ENCODE measurements around the gene STH. TPM values are rescaled to one million over a fixed set of nuclear protein-coding genes. Genes with fewer than 3 reads are reported as not detected.

STH gene
- total and polyA plus RNA-seq, 2 donors from 2014 or later: not detected

DNA sequence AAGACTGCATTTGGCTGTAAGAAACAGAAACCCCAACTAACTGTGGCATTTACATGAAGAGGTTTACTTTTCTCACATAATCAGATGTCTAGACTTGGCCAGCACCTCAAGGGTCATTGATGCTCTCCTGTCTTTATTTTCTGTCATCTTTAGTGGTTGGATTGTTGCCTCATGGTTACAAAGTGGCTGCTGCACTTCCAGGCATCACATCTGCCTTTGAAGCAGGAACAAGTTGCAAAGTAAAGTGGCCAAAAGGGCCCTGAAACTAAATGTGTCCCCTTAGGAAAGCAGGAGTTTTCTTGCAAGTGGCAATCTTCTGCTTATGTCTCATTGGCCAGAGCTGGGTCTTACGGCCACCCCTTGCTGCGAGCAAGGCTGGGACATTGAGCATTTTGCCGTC is 26.5 kb upstream of the STH start:
- FAIRE-seq (no peak), DNase-seq (peak in 1 of 5 donors; percentile 7)
- H3K9ac ChIP-seq (ENCODE audit: low read length in 3 of 3): no peak overlapping the region
- no peaks in the 10 kb centered on the region for H3K27me3 ChIP-seq (ENCODE audit: control insufficient read depth, insufficient read depth, low read length)
- H3K27ac ChIP-seq (ENCODE audit: low read depth in 2 of 2, low read length in 2 of 2): no peak overlapping the region
- TF ChIP-seq, protein P1, sequence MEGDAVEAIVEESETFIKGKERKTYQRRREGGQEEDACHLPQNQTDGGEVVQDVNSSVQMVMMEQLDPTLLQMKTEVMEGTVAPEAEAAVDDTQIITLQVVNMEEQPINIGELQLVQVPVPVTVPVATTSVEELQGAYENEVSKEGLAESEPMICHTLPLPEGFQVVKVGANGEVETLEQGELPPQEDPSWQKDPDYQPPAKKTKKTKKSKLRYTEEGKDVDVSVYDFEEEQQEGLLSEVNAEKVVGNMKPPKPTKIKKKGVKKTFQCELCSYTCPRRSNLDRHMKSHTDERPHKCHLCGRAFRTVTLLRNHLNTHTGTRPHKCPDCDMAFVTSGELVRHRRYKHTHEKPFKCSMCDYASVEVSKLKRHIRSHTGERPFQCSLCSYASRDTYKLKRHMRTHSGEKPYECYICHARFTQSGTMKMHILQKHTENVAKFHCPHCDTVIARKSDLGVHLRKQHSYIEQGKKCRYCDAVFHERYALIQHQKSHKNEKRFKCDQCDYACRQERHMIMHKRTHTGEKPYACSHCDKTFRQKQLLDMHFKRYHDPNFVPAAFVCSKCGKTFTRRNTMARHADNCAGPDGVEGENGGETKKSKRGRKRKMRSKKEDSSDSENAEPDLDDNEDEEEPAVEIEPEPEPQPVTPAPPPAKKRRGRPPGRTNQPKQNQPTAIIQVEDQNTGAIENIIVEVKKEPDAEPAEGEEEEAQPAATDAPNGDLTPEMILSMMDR (IDR thresholded peaks at IDR 0.05; ENCODE audit: borderline replicate concordance, extremely low read depth, insufficient read depth): no peak
- H3K9me3 ChIP-seq (ENCODE audit: control insufficient read depth in 2 of 3, insufficient read depth in 1 of 3, low read length in 3 of 3): no peaks in the 10 kb centered on the region
- peaks cover 0 to 3% (median 0%) of the 10 kb centered on the region in 3 donors for H3K36me3 ChIP-seq (ENCODE audit: control insufficient read depth in 2 of 3, insufficient read depth in 3 of 3, low read length in 3 of 3)
- H3K4me3 ChIP-seq (ENCODE audit: low read length in 3 of 3): no peak overlapping the region
- intact Hi-C loops (cut with DNase I): no loop called here
- H3K4me1 ChIP-seq (ENCODE audit: control insufficient read depth in 2 of 3, insufficient read depth in 2 of 3, low read depth in 1 of 3, low read length in 3 of 3): no peaks in the 10 kb centered on the region

DNA sequence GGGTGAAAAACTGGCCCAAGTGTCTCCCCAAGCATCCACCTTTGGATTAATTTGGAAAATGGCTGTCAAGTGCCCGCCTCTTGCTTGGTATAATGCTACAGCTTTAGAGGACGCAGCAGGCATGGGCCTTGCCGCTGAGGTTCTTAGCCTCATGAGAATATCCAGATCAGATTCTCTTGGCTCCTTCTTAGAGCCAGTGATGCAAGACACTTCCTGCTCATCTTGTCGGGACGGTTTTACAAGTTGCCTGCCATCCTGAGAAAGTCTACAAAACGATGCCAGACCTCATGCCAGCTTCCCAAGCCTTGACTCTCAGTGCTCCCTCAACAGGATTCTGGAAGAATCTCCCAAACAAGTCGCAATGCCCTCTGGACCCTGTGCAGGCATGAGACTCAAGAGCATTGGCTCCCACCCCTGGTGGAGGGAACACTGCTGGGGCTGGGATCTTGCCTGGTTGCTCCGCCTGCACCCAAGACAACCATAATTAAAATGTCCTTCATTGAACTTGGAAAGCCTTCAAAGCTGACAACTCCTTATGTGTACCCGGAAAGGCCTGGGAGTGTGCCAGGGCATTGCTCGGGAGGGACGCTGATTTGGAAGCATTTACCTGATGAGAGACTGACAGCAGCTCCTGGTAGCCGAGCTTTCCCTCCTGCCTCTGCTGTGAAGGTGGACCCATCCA is 25.8 kb upstream of the STH start:
- Histone ChIP-seq H3K36me3 (ENCODE audit: control insufficient read depth in 2 of 3, insufficient read depth in 3 of 3, low read length in 3 of 3) (peaks cover 0 to 3% (median 0%) of the 10 kb centered on the region in 3 donors), H3K27me3 (ENCODE audit: control insufficient read depth, insufficient read depth, low read length) (no peaks in the 10 kb centered on the region), H3K9me3 (ENCODE audit: control insufficient read depth in 2 of 3, insufficient read depth in 1 of 3, low read length in 3 of 3) (no peaks in the 10 kb centered on the region), H3K4me1 (ENCODE audit: control insufficient read depth in 2 of 3, insufficient read depth in 2 of 3, low read depth in 1 of 3, low read length in 3 of 3) (no peaks in the 10 kb centered on the region), H3K9ac (ENCODE audit: low read length in 3 of 3) (no peak overlapping the region), H3K4me3 (ENCODE audit: low read length in 3 of 3) (no peak overlapping the region), H3K27ac (ENCODE audit: low read depth in 2 of 2, low read length in 2 of 2) (no peak overlapping the region)
- TF ChIP-seq, protein P1 (IDR thresholded peaks at IDR 0.05; ENCODE audit: borderline replicate concordance, extremely low read depth, insufficient read depth): no peak
- FAIRE-seq: no peak
- intact Hi-C loops (cut with DNase I): no loop called here
- peak in 1 of 5 donors; percentile 29 for DNase-seq

DNA sequence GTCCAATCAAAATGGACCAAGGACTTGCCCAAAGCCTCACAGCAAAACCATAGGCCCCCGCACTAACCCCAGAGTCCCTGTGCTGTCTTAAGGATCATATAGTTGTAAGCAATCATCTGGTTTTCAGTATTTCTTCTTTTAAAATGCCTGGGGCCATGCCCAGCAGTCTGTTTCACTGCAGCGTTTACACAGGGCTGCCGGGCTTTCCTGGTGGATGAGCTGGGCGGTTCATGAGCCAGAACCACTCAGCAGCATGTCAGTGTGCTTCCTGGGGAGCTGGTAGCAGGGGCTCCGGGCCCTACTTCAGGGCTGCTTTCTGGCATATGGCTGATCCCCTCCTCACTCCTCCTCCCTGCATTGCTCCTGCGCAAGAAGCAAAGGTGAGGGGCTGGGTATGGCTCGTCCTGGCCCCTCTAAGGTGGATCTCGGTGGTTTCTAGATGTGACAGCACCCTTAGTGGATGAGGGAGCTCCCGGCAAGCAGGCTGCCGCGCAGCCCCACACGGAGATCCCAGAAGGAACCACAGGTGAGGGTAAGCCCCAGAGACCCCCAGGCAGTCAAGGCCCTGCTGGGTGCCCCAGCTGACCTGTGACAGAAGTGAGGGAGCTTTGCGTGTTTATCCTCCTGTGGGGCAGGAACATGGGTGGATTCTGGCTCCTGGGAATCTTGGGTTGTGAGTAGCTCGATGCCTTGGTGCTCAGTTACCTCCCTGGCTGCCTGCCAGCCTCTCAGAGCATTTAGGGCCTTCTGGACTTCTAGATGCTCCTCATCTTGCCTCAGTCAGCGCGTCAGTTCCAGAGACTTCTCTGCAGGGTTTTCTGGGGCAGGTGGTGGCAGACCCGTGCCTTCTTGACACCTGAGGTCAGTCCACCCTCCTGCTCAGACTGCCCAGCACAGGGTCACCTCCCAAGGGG is 24.8 kb upstream of the STH start:
- Histone ChIP-seq H3K4me1 (ENCODE audit: control insufficient read depth in 2 of 3, insufficient read depth in 2 of 3, low read depth in 1 of 3, low read length in 3 of 3) (no peaks in the 10 kb centered on the region), H3K27ac (ENCODE audit: low read depth in 2 of 2, low read length in 2 of 2) (no peak overlapping the region), H3K9me3 (ENCODE audit: control insufficient read depth in 2 of 3, insufficient read depth in 1 of 3, low read length in 3 of 3) (no peaks in the 10 kb centered on the region), H3K4me3 (ENCODE audit: low read length in 3 of 3) (no peak overlapping the region), H3K27me3 (ENCODE audit: control insufficient read depth, insufficient read depth, low read length) (no peaks in the 10 kb centered on the region), H3K36me3 (ENCODE audit: control insufficient read depth in 2 of 3, insufficient read depth in 3 of 3, low read length in 3 of 3) (peaks cover 0 to 3% (median 0%) of the 10 kb centered on the region in 3 donors), H3K9ac (ENCODE audit: low read length in 3 of 3) (no peak overlapping the region)
- DNase-seq: peak in 1 of 5 donors; percentile 50
- FAIRE-seq: no peak
- TF ChIP-seq, protein P1 (IDR thresholded peaks at IDR 0.05; ENCODE audit: borderline replicate concordance, extremely low read depth, insufficient read depth): no peak
- intact Hi-C loops (cut with DNase I): no loop called here
